Inferior parietal cortex (tissue), 1 donor: Measurements from ENCODE around the gene RTP5.

Experiments used
- DNase-seq: peaks from one replicate; pipeline ENCODE4 v3.0.0-alpha.2; 2016; ENCODE audit errors: extremely low spot score

Gene RTP5

GRCh38 chr2:241887806-241888522 is 18.4 kb downstream of the RTP5 start:
- DNase-seq = no peak

GRCh38 chr2:241888641-241889040 is 19.1 kb downstream of the RTP5 start:
- DNase-seq = no peak

GRCh38 chr2:241890524-241891235 is 21.2 kb downstream of the RTP5 start:
- no peak for DNase-seq

GRCh38 chr2:241891315-241891987 is 21.9 kb downstream of the RTP5 start:
- DNase-seq = no peak

GRCh38 chr2:241891988-241892298 is 22.4 kb downstream of the RTP5 start:
- DNase-seq = no peak

GRCh38 chr2:241892299-241893137 is 23.0 kb downstream of the RTP5 start:
- no peak for DNase-seq

- no peak for DNase-seq
These were observed 23.7 kb downstream of the RTP5 start for GRCh38 chr2:241893265-241893664.

GRCh38 chr2:241894056-241894641 is 24.6 kb downstream of the RTP5 start:
- DNase-seq = no peak

- DNase-seq = no peak
These were observed 25.3 kb downstream of the RTP5 start for GRCh38 chr2:241894681-241895426.

GRCh38 chr2:241895427-241895711 is 25.8 kb downstream of the RTP5 start:
- no peak for DNase-seq

- DNase-seq = no peak
These were observed 26.4 kb downstream of the RTP5 start for GRCh38 chr2:241895712-241896641.

- no peak for DNase-seq
These were observed 27.2 kb downstream of the RTP5 start for GRCh38 chr2:241896746-241897201.

- no peak for DNase-seq
These were observed 27.8 kb downstream of the RTP5 start for GRCh38 chr2:241897231-241897916.

- DNase-seq = no peak
These were observed 29.1 kb downstream of the RTP5 start for GRCh38 chr2:241898463-241899270.

- DNase-seq = no peak
These were observed 30.9 kb downstream of the RTP5 start for GRCh38 chr2:241900251-241901017.

- DNase-seq = no peak
These were observed 31.5 kb downstream of the RTP5 start for GRCh38 chr2:241901018-241901380.

- no peak for DNase-seq
These were observed 32.2 kb downstream of the RTP5 start for GRCh38 chr2:241901500-241902351.
